Cerebellar nuclear complex (tissue), 1 donor: ENCODE measurements around the gene PHLDB2.

Source experiments
- DNase-seq, 2 experiments: peaks; one replicate each; lab custom pipeline; 2025; lab: John Stamatoyannopoulos, UW

The PHLDB2 gene

GRCh38 chr3:111926266-111926676 is 67.2 kb downstream of the PHLDB2 start:
- DNase-seq = no peak

DNA sequence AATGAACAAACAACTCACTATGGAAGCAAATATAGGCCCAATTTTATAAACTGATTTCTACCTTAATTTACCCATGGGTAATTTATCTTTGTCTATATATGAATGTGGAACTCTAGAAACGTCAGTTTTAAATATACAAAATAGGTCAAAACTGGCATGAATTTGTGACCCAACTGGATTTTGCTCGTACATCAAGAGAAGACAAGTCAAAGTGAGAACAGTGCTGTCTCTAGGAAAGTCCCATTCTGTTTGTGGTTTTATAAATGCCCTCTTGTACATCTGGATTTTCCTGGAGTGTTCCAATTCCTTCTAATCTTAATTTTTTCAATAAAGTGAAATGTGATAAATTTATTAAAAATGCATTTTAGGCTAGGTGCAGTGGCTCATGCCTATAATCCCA is 69.5 kb downstream of the PHLDB2 start:
- DNase-seq = no peak

GRCh38 chr3:111929484-111929883 is 70.4 kb downstream of the PHLDB2 start:
- no peak for DNase-seq

- no peak for DNase-seq
Observed at GRCh38 chr3:111932946-111933345, 73.9 kb downstream of the PHLDB2 start.

DNA sequence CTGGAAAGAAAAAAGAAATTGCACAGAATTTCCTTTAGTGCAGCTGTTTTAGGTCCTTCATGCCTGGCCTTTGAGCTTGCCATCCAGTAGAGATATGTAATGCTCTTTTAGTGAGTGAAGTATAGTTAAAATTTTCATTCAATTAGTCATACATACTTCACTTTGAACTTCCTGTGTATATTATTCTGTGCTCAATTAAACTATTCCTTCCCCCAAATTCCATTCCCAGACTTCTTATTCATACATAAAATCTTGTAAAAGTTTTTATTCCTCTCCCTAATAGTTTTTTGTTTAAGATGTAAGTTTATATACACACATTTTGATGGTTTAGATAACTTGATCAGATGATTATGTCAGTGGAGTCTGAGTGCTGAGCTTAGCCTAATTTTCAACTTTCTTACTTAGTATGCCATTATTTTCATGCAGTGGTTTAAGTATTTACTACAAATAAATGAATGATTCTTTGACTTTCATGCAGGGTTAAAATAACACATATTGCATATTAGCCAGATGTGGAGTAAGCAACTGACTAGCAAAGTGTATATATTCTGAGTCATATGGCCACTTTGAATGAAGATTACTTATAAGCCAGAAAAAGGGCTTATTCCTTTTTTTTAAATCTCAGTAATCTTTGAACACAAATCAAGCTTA is 77.3 kb downstream of the PHLDB2 start:
- DNase-seq = no peak

- DNase-seq = no peak
Observed at GRCh38 chr3:111936967-111937366, 77.9 kb downstream of the PHLDB2 start.

GRCh38 chr3:111937871-111938270 is 78.8 kb downstream of the PHLDB2 start:
- no peak for DNase-seq

- no peak for DNase-seq
Observed at GRCh38 chr3:111939873-111940272, 80.8 kb downstream of the PHLDB2 start.

DNA sequence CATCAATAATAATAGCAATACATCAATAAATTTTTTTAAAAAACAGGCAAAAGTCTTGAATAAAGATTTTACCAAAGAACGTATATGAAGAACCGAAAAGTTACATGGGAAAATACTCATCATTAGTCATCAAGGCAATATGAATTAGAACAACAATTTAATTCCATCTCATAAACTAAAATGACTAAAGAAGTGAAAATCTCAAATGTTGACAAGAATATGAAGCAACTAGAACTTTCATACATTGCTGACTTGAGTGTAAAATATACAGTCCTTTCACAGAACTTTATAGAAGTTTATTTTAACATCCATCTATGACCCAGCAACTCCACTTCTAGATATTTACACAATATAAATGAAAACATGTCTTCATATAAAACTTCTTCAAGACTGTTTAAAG is 84.5 kb downstream of the PHLDB2 start:
- DNase-seq = no peak

GRCh38 chr3:111944372-111944771 is 85.3 kb downstream of the PHLDB2 start:
- no peak for DNase-seq

GRCh38 chr3:111947231-111947630 is 88.2 kb downstream of the PHLDB2 start:
- DNase-seq = no peak

GRCh38 chr3:111948786-111949185 is 89.7 kb downstream of the PHLDB2 start:
- no peak for DNase-seq

GRCh38 chr3:111949712-111950111 is 90.6 kb downstream of the PHLDB2 start:
- no peak for DNase-seq

- DNase-seq = no peak
Observed at GRCh38 chr3:111951032-111951431, 92.0 kb downstream of the PHLDB2 start.

GRCh38 chr3:111952086-111952485 is 93.0 kb downstream of the PHLDB2 start:
- no peak for DNase-seq

DNA sequence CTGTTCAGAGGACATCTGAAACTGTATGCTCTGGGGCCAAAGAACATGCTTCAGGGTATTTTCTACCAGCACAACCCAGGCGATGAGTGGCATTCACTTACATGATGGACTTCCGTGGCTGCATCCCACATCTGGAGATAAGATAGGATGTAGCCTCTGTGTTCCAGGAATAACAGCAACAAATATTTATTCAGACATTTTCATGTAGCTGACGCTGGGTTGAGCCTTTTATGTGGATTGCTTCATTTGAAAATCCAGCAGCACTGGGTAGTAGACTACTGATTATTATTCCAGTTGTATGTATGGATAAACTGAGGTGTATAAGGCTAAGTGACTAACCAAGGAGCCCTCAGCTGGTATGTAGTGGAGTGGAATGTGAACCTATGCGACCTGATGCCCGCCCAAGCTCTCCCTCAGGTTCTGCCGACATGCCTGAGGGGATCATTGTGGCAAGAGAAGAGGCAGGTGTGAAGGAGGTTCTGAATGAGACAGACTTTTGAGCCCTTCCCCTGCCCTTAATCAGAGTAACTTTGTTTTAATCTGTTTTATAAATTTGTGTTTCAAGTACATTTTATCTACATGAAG is 93.9 kb downstream of the PHLDB2 start:
- DNase-seq = no peak

- no peak for DNase-seq
Observed at GRCh38 chr3:111954228-111954990, 95.3 kb downstream of the PHLDB2 start.

- DNase-seq = no peak
Observed at GRCh38 chr3:111955876-111956275, 96.8 kb downstream of the PHLDB2 start.

- no peak for DNase-seq
Observed at GRCh38 chr3:111956449-111956848, 97.4 kb downstream of the PHLDB2 start.

- no peak for DNase-seq
Observed at GRCh38 chr3:111956995-111957734, 98.1 kb downstream of the PHLDB2 start.

DNA sequence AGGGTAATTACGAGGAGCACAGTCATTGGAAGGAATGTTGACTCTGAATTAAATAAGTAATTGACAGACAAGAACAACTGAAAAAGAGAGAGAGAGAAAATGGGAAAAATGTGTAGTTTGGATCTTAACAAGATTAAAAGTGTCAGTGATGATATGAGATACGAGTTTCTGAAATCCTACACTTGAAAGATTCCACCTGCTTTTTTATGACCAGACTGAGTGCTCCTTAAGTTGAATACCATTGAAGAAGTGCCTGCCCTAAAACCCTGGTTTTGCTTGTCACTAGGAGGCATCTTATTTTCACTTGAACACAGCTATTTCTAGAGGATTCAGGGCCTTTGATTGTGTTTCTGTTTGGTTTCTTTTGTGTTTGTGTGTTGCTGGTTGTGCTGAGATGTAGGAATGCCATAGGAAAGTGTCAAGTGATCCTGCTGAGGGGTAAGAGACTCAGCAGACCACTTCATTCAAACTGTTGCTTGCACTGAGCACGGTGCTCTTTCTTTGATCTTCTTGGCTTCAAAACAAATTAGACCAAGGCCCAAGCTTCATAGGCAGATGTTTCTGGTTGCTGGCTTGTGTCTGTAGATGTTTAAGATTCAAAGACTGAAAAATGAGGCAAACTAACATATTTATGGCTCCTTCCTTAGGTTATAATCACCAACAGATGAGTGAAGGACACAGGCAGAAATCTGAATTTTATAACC is 102.5 kb downstream of the PHLDB2 start:
- no peak for DNase-seq

DNA sequence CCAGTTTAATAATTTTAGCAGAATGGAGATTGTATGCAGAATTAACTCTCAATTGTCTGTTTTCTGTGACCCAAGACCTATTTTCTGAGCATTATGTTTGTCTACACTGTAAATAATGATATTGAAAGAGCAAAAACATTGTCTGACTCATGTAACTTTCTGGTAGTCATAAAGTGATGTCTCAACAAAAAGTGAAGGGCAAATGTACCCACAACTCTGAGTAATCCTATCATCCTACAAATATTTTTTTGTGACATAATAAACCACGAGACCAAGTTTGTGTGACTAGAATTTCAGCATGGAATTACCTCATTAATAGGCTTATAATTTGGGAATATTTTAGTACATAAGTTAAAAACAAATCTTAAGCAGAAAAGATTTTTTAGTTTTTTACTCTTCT is 104.4 kb downstream of the PHLDB2 start:
- no peak for DNase-seq
